OCI-LY3 (cell line): ENCODE results near the gene MCRS1.
A peak's percentile ranks its signal among the peaks of the same experiment; 100 is the strongest.

Experiments
- H2AFZ ChIP-seq: fragments of 200-600, 300-600 bp; shearing (Covaris generic); 2 replicates; pipeline ENCODE4 v1.6.0; 2014; ENCODE audit warnings: antibody characterized with exemption, low read depth, low read length
- H3K27ac ChIP-seq: fragments of 200-600, 300-600 bp; sonication (generic); 2 replicates; pipeline ENCODE4 v1.5.1; 2014; ENCODE audit warnings: mild to moderate bottlenecking, low read length, moderate library complexity, mixed read lengths
- H3K27me3 ChIP-seq: fragments of 200-600, 300-600 bp; sonication (generic); 2 replicates; pipeline ENCODE4 v1.6.1; 2014; ENCODE audit warnings: low read depth, low read length, mixed read lengths
- H3K36me3 ChIP-seq: fragments of 200-600, 300-600 bp; sonication (generic); replicated peaks from 2 replicates; pipeline ENCODE3; 2014; ENCODE audit warnings: low read depth, low read length, mixed read lengths
- H3K4me1 ChIP-seq: fragments of 300-600, 200-600 bp; sonication (generic); 2 replicates; pipeline ENCODE4 v1.6.1; 2014; ENCODE audit warnings: low read length, mixed read lengths
- H3K4me2 ChIP-seq: fragments of 200-600, 300-600 bp; sonication (generic); 2 replicates; pipeline ENCODE4 v1.6.1; 2014; ENCODE audit warnings: low read length, mixed read lengths
- H3K4me3 ChIP-seq: fragments of 300-600, 200-600 bp; sonication (generic); 2 replicates; pipeline ENCODE4 v1.5.1; 2014; ENCODE audit warnings: antibody characterized with exemption, mild to moderate bottlenecking, low read length, moderate library complexity
- H3K79me2 ChIP-seq: fragments of 300-600, 200-600 bp; shearing (Covaris generic); 2 replicates; pipeline ENCODE4 v1.6.1; 2014; ENCODE audit warnings: mild to moderate bottlenecking, low read length, mixed read lengths
- H3K9ac ChIP-seq: fragments of 300-600, 200-600 bp; shearing (Covaris generic); 2 replicates; pipeline ENCODE4 v1.6.0; 2014; ENCODE audit warnings: mild to moderate bottlenecking, low read length, moderate library complexity
- H3K9me3 ChIP-seq: fragments of 200-600, 300-600 bp; shearing (Covaris generic); 2 replicates; pipeline ENCODE4 v1.6.1; 2014; ENCODE audit warnings: low read length, mixed read lengths; ENCODE audit not compliant: insufficient read depth
- H4K20me1 ChIP-seq: fragments of 200-600, 300-600 bp; sonication (generic); 2 replicates; pipeline ENCODE4 v1.6.1; 2016; ENCODE audit warnings: low read length, mixed read lengths; ENCODE audit not compliant: insufficient read depth
- CTCF ChIP-seq: fragments of 200-600, 300-600 bp; sonication (generic); IDR thresholded peaks from 2 replicates; pipeline ENCODE4 v1.5.1; 2014; ENCODE audit warnings: antibody characterized with exemption, low read length, low read depth
- EZH2phosphoT487 ChIP-seq: fragments of 200-600 bp; shearing (Covaris generic); IDR thresholded peaks from 2 replicates; pipeline ENCODE4 v1.6.1; 2018; ENCODE audit warnings: antibody characterized with exemption, mixed run types, low read depth

The MCRS1 gene

GRCh38 chr12:49582201-49582600, 14.3 kb upstream of the MCRS1 start:
- no peak overlapping the region for H3K9ac ChIP-seq
- H3K27me3 ChIP-seq, result no peaks in the 10 kb centered on the region
- H2AFZ ChIP-seq, result no peak overlapping the region
- no peak for TF ChIP-seq EZH2phosphoT487
- no peak for TF ChIP-seq CTCF
- H3K4me3 ChIP-seq, result no peak overlapping the region
- H3K36me3 ChIP-seq, result no peaks in the 10 kb centered on the region
- H3K4me1 ChIP-seq, result peaks cover 11% of the 10 kb centered on the region
- H3K27ac ChIP-seq, result no peak overlapping the region
- H4K20me1 ChIP-seq, result no peaks in the 10 kb centered on the region
- no peak overlapping the region for H3K4me2 ChIP-seq
- no peaks in the 10 kb centered on the region for H3K9me3 ChIP-seq
- no peaks in the 10 kb centered on the region; the same call in 1 of the 2 replicates for H3K79me2 ChIP-seq

GRCh38 chr12:49580572-49581535, 12.9 kb upstream of the MCRS1 start:
- H4K20me1 ChIP-seq, result no peaks in the 10 kb centered on the region
- H2AFZ ChIP-seq, result no peak overlapping the region
- H3K27me3 ChIP-seq, result no peaks in the 10 kb centered on the region

GRCh38 chr12:49578471-49579112, 10.7 kb upstream of the MCRS1 start:
- no peak for TF ChIP-seq EZH2phosphoT487
- no peak for TF ChIP-seq CTCF
- Histone ChIP-seq H3K4me2 (no peak overlapping the region), H3K36me3 (peaks cover 7% of the 10 kb centered on the region), H3K79me2 (no peaks in the 10 kb centered on the region; the same call in 1 of the 2 replicates), H3K4me1 (peaks cover 11% of the 10 kb centered on the region), H3K4me3 (no peak overlapping the region), H2AFZ (no peak overlapping the region), H3K9me3 (no peaks in the 10 kb centered on the region), H3K9ac (no peak overlapping the region), H3K27me3 (no peaks in the 10 kb centered on the region), H4K20me1 (no peaks in the 10 kb centered on the region), H3K27ac (no peak overlapping the region)

More at GRCh38 chr12:49580572-49581535, 12.9 kb upstream of the MCRS1 start:
- TF ChIP-seq EZH2phosphoT487 (no peak), CTCF (peak; percentile 77)
- Histone ChIP-seq H3K9ac (no peak overlapping the region), H3K4me2 (0 out of 2 replicates have a peak overlapping the region, but pooled peaks have one; percentile 15), H3K79me2 (no peaks in the 10 kb centered on the region; the same call in 1 of the 2 replicates), H3K4me1 (peaks cover 11% of the 10 kb centered on the region), H3K9me3 (no peaks in the 10 kb centered on the region), H3K27ac (no peak overlapping the region), H3K36me3 (peaks cover 3% of the 10 kb centered on the region), H3K4me3 (no peak overlapping the region)
